RPMI7951 (cell line): ENCODE results near the gene ANKRD33B. TPM values are rescaled to one million over a fixed set of nuclear protein-coding genes. Genes with fewer than 3 reads are reported as not detected.
"Not testable (repeated sequence)": the region's sequence is repeated elsewhere in the genome, so short reads cannot be mapped to it uniquely, and the experiment has no call there.

Source experiments
- DNase-seq: peaks from one replicate; pipeline ENCODE4 v3.0.0-alpha.2; 2012; ENCODE audit warnings: low read depth
- total RNA-seq: library from RNA; depleted of rRNA; stranded (reverse); fragments of >200 nt; shearing (Covaris generic); gene quantifications from 2 replicates; pipeline ENCODE4 v1.2.3, GENCODE V29; 2014

ANKRD33B gene
- total RNA-seq, 1 experiment from 2014 or later, result 0.36 TPM

DNA sequence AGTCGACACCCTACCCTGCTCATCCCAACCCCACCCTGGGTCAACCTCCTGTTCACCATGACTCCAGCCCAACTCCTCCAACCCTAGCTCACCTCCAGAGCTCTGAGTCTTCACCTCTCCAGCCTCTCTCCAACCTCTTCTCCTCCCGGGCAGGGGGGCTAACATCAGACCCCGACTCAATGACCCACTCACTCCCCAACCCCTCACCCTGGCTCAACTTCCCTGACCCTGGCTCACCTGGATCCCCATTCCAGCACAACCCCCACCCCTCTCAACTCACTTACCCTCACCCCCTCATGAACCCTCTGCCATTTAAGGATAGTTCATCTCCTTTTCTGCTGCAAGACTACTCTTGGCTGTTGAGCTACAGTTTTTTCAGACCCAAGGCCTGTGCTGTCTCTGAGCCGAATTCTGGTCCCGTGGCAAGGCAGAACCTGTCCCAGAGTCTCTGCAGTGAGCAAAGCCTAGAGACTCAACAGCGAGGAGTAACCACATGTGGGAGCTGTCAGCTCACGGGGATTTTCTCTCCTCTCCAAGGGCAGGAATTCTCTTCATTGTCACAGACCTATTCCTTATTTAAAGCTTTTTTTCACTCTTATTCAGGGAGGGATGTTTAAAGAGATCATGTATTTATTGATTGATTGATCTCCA is 29.8 kb downstream of the ANKRD33B start:
- no peak for DNase-seq

DNA sequence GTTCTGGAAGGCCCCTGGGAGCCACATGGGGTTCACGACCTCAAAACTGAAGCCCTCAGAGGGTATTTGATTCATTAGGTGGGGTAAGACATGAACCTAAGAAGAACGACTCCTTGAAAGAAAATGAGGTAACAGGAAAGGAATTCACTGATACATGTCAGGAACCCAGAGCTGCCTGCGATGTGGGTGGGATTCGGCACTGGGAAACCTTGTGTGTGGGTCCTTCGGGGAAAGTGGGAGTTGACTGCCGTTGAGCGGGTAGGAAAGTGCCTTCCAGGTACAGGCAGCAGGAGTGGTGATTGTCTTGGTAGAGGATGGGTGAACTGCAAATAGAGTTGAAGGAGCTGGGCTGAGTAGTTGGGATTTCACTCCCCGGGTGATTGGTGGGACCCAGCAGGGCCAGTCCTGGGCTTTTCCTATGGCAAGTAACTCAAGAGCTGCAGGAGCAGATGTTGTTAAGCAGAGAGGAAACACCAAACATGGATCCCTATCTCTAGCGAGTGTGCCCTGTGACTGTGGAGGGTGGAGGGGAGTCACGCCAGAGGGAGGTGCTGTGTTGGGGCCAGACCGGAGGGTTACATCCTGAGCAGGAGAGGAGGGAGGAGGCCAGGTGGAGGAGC is 30.8 kb downstream of the ANKRD33B start:
- DNase-seq, result no peak

DNA sequence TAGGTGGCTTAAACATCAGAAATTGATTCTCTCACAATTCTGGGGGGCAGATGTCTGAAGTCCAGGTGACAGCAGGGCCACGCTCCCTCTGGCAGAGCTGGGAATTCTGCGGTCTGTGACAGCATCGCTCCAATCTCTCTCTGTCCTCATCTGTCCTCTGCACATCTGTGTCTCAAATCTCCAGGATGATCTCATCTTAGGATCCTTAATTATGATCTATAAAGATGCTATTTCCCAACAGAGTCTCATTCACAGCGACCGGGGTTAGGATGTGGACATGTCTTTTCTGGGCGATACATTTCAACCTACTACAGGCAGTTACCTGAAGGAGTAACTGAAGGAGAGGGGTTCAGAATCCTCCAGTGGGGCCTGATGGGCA is 31.4 kb downstream of the ANKRD33B start:
- peak; percentile 34 for DNase-seq

DNA sequence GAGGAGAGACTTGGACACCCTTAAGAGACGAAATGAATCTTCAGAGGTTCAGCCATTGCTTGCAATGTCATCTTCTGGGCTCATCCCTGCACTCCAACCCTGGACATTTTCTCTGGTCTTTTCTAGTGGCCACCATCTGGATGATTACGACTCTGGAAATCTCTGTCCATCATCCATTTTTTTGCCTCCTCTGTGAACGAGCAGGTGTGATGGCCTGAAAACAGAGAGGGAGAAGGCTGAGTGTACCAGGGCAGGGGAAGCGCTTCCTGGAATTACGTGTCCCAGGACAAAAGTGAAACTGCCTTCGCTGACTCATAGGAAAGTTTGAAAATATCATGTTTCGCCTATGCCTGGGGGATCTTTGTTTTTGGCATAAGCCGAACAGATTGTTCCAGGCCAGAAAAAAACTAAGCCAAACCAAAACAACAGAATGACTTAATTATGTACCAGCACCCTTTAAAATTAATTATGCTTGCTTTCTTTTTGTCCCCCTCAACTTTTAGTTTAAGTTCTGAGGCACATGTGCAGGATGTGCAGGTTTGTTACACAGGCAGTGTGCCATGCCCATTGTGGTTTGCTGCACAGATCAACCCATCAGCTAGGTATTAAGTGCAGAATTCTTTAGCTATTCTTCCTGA is 31.9 kb downstream of the ANKRD33B start:
- DNase-seq, result peak; percentile 92

GRCh38 chr5:10596310-10596703 is 32.4 kb downstream of the ANKRD33B start:
- DNase-seq, result no peak

GRCh38 chr5:10596886-10597451 is 33.1 kb downstream of the ANKRD33B start:
- no peak for DNase-seq

- DNase-seq, result no peak
Measured at GRCh38 chr5:10599113-10599512, 35.2 kb downstream of the ANKRD33B start.

GRCh38 chr5:10599862-10600284 is 36.0 kb downstream of the ANKRD33B start:
- DNase-seq, result no peak

GRCh38 chr5:10600626-10601245 is 36.9 kb downstream of the ANKRD33B start:
- DNase-seq, result no peak

GRCh38 chr5:10601246-10602030 is 37.6 kb downstream of the ANKRD33B start:
- DNase-seq, result peak; percentile 96

GRCh38 chr5:10602031-10602806 is 38.3 kb downstream of the ANKRD33B start:
- no peak for DNase-seq

GRCh38 chr5:10604975-10605374 is 41.1 kb downstream of the ANKRD33B start:
- no peak for DNase-seq

DNA sequence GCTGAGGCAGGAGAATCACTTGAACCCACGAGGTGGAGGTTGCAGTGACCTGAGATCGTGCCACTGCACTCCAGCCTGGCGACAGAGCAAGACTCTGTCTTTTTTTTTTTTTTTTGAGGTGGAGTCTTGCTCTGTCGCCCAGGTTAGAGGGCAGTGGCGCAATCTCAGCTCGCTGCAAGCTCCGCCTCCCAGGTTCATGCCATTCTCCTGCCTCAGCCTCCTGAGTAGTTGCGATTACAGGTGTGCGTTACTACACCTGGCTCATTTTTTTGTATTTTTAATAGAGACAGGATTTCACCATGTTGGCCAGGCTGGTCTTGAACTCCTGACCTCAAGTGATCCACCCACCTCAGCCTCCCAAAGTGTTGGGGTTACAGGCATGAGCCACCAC is 42.8 kb downstream of the ANKRD33B start:
- DNase-seq, result not testable (repeated sequence)

DNA sequence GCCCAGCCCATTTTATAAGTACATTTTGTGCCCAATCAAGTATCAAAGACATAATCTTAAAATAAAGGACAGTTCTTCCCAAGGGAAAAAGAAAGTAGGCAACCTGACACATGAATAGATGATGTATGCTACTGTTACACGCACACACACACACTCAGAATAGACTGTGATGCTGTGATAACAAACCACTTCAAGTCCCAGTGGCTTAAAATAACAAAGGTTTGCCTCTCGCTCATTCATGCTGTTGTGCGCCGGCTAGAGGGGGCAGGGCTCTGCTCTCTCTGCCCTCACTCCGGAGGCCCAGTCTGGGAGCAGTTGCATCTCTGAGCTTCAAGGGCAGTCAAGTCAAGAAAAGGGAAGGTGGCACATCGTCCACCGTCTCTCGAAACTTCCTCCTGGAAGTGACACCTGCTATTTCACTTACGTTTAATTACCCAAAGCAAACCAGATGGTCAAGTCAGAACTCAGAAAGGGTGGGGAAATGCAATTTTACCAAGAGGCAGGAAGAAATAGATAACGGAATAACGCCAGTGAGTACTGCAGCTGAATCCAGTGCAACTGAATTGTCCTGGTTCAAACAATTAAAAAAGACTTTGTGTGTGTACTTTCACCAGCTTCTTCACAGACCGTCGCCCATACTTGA is 43.3 kb downstream of the ANKRD33B start:
- peak; percentile 65 for DNase-seq

DNA sequence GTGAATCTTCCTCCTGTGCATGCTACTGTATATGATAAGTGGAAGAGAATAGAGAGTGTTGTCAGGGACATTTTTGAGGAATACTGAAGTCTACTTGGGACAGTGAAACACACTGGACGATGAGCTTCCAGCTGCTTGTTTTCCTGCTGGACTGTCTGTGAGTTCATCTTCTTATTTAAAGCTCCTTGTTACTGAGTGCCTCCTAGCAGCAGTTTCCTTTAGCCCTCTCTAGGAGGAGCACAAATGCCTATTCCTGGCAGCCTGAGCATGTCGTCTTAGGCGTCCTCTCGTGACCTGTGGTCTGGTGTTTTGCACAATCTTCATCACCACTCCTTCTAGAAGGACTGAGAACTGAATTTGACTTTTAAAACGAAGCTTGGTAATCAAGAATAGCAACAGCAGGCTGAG is 43.8 kb downstream of the ANKRD33B start:
- DNase-seq, result peak; percentile 41

- DNase-seq, result not testable (repeated sequence)
Measured at GRCh38 chr5:10608081-10608480, 44.2 kb downstream of the ANKRD33B start.

DNA sequence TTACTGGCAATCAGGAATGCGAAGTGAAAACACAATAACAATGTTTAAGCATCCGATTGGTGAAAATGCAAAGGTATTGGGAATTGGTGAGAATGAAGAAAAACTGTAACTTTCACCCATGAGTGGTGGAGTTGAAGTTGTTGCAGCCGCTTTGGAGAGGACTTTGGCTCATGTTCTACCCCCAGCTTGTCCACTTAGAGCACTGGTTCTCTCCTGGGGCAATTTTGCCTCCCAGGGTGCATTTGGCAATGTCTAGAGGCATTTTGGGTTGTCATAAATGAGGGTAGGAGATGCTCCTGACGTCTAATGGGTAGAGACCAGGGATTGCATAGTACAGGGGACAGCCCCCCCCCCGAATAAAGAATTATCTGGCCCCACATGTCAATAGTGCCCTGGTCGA is 46.2 kb downstream of the ANKRD33B start:
- no peak for DNase-seq

DNA sequence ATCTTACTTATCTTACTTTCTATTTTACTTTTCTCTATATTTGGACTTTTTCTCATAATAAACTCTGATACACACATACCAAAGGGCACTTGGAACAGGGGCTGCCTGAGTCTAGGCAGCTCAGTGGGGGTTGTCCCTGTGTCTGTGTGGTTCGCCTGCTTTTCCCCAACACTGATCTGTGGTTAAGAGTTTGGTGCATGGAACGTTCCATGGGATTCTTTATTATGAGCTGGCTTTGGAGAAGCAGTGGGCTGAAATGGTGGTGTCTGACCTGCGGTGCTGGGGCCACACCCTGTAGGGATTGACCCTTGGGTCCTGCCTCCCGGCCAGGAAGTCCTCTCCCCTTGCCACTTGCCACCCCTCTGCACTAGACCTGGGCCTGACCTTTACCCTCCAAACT is 47.4 kb downstream of the ANKRD33B start:
- DNase-seq, result no peak

DNA sequence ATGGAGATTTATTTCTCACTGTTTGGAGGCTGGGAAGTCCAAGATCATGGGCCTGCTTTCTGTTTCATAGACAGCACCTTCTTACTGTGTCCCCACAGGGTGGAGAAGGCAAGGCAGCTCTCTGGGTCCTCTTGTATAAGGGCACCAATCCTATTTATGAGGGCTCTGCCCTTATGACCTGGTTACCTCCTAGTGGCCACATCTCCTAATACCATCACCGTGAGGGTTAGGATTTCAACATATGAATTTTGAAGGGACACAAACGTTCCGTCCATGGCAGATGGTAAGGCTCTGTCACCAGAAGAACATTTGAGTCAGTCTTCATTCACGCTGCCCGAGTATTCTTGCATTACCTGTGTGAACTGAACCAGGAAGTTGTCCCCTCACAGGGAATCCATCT is 48.4 kb downstream of the ANKRD33B start:
- no peak for DNase-seq

GRCh38 chr5:10615693-10616092 is 51.8 kb downstream of the ANKRD33B start:
- DNase-seq, result no peak
